ENCODE measurements around the gene MACROD2.
"Not testable (repeated sequence)": the region's sequence is repeated elsewhere in the genome, so short reads cannot be mapped to it uniquely, and the experiment has no call there.

Gene MACROD2

DNA sequence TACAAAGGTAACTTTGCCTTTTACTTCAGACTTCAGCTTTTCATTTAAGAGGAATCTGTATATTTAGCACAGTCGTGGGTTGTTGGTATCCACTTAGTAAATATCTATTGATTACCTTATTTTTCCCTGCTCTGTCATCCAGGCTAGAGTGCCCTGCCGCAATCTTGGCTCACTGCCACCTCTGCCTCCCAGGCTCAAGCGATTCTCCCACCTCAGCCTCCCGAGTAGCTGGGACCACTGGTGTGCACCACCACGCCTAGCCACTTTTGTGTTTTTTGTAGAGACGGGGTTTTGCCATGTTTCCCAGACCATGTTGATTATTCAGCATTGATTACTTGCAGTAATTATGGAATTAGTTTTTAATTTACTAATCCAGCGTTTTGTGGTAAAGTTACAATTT lies 41.3 kb downstream of the MACROD2 start:
- TF ChIP-seq, protein P1, sequence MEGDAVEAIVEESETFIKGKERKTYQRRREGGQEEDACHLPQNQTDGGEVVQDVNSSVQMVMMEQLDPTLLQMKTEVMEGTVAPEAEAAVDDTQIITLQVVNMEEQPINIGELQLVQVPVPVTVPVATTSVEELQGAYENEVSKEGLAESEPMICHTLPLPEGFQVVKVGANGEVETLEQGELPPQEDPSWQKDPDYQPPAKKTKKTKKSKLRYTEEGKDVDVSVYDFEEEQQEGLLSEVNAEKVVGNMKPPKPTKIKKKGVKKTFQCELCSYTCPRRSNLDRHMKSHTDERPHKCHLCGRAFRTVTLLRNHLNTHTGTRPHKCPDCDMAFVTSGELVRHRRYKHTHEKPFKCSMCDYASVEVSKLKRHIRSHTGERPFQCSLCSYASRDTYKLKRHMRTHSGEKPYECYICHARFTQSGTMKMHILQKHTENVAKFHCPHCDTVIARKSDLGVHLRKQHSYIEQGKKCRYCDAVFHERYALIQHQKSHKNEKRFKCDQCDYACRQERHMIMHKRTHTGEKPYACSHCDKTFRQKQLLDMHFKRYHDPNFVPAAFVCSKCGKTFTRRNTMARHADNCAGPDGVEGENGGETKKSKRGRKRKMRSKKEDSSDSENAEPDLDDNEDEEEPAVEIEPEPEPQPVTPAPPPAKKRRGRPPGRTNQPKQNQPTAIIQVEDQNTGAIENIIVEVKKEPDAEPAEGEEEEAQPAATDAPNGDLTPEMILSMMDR (IDR thresholded peaks at IDR 0.05; ENCODE audit: insufficient read depth, low read length, poor library complexity, severe bottlenecking) = no peak

DNA sequence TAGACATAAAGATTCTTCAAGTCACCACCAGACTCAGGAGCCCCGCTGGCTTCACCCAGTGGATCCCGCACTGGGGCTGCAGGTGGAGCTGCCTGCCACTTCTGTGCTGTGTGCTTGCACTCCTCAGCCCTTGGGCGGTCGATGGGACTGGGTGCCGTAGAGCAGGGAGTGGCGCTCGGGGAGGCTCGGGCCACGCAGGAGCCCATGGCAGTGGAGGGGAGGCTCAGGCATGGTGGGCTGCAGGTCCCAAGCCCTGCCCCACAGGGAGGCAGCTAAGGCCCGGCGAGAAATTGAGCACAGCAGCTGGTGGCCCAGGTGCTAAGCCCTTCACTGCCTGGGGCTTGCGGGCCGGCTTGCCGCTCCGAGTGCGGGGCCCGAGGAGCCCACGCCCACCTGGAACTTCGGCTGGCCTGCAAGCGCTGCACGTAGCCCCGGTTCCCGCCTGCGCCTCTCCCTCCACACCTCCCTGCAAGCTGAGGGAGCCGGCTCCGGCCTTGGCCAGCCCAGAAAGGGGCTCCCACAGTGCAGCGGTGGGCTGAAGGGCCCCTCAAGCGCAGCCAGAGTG lies 49.5 kb downstream of the MACROD2 start:
- H3K4me3 ChIP-seq (replicated peaks; ENCODE audit: low read depth, low read length); H3K36me3 ChIP-seq (ENCODE audit: control insufficient read depth, insufficient read depth, low read length); DNase-seq (ENCODE audit: extremely low read depth, insufficient read length); H3K27me3 ChIP-seq (replicated peaks; ENCODE audit: control insufficient read depth, insufficient read depth, low read length): not testable (repeated sequence)

More for the DNA sequence above, 41.3 kb downstream of the MACROD2 start:
- no peak for DNase-seq (ENCODE audit: extremely low read depth, insufficient read length)
- no peak overlapping the region for H3K4me3 ChIP-seq (replicated peaks; ENCODE audit: low read depth, low read length)
- no peaks in the 10 kb centered on the region for H3K36me3 ChIP-seq (ENCODE audit: control insufficient read depth, insufficient read depth, low read length)
- H3K27me3 ChIP-seq (replicated peaks; ENCODE audit: control insufficient read depth, insufficient read depth, low read length) = no peaks in the 10 kb centered on the region

DNA sequence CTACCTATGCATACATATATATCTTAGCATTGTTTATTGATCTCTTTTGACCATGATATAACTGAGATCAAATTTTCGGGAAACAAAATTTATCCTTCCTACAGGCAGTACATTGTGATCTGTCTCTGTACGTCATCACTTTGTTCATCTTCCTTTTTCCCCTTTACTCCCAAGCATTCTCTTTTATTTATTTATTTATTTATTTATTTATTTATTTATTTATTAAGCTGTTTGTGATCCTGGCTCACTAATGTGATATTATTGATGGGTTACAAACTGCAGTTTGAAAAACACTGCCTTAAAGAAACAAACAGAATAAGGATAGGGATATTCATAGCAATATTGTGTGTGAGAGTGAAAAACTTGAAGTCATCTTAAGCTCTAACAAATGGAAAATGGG lies 51.2 kb downstream of the MACROD2 start:
- no peaks in the 10 kb centered on the region for H3K27me3 ChIP-seq (replicated peaks; ENCODE audit: control insufficient read depth, insufficient read depth, low read length)
- DNase-seq (ENCODE audit: extremely low read depth, insufficient read length) = no peak
- TF ChIP-seq, protein P1 (IDR thresholded peaks at IDR 0.05; ENCODE audit: insufficient read depth, low read length, poor library complexity, severe bottlenecking) = no peak
- H3K36me3 ChIP-seq (ENCODE audit: control insufficient read depth, insufficient read depth, low read length) = no peaks in the 10 kb centered on the region
- H3K4me3 ChIP-seq (replicated peaks; ENCODE audit: low read depth, low read length) = no peak overlapping the region

DNA sequence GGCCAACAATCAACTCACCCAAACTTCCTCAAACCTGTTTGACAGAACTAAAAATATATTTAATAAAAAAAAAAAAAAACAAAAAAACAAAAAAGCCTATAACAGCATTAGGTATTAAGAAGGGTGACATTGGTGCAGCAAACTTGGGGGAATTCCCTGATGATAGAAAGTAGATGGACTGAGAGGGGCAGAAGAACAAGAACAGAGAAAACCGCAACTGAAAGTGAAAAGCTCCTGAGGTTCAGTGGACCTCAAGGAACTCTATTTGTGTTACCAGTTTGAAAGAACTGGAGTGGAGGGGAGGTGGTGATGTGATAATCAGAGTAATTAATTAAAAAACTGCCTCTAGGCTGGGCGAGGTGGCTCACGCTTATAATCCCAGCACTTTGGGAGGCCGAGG lies 53.8 kb downstream of the MACROD2 start:
- Histone ChIP-seq H3K27me3 (replicated peaks; ENCODE audit: control insufficient read depth, insufficient read depth, low read length) (no peaks in the 10 kb centered on the region), H3K4me3 (replicated peaks; ENCODE audit: low read depth, low read length) (no peak overlapping the region), H3K36me3 (ENCODE audit: control insufficient read depth, insufficient read depth, low read length) (no peaks in the 10 kb centered on the region)
- TF ChIP-seq, protein P1 (IDR thresholded peaks at IDR 0.05; ENCODE audit: insufficient read depth, low read length, poor library complexity, severe bottlenecking) = no peak
- peak; percentile 4 for DNase-seq (ENCODE audit: extremely low read depth, insufficient read length)

DNA sequence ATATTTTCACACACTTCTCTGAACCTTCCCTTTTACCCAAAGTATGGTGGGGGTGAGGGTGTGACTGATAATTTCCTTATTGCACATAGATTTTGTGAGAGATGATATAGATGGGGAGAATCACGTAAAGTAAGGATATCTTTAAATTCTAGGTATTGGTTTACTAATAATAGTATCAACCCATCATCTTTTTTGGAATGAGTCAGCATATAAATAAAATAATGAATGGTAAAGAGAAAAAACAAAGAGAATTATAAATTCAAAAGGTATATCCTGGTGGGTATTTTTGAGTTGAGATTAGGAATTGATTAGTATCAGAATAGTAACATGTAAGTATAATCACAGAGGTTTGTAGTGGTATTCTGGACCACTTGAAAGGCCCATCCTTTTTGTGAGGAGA lies 56.1 kb downstream of the MACROD2 start:
- TF ChIP-seq, protein P1 (IDR thresholded peaks at IDR 0.05; ENCODE audit: insufficient read depth, low read length, poor library complexity, severe bottlenecking) = no peak
- no peaks in the 10 kb centered on the region for H3K36me3 ChIP-seq (ENCODE audit: control insufficient read depth, insufficient read depth, low read length)
- H3K27me3 ChIP-seq (replicated peaks; ENCODE audit: control insufficient read depth, insufficient read depth, low read length) = no peaks in the 10 kb centered on the region
- H3K4me3 ChIP-seq (replicated peaks; ENCODE audit: low read depth, low read length) = no peak overlapping the region
- DNase-seq (ENCODE audit: extremely low read depth, insufficient read length) = no peak

DNA sequence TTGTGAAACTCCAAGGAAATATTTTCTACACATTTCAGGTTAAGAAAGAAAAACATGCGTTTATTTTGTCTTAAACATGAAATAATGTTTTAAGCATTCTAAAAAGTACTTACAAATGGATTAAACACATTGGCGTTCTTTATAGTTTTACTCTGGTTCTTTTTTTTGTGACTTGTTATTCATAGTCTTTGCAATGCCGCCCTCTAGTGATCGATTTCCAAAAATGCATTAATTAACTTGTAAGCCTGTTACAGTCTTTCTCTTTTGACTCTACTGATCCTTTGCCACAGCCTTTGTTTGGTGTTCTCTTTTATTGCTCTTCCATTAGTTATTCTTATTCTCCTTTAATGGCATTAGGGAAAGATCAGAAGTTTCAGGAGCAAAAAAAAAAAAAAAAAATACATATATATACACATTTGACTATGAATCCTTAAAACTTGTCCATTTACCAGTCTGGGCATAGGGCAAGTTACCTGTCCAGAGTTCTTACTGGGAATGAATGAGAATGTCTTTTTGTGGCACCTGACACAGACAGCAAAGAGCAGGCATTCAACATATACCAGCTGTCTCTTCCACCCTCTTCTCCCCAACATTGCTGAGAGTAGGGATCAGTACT lies 59.9 kb downstream of the MACROD2 start:
- Histone ChIP-seq H3K27me3 (replicated peaks; ENCODE audit: control insufficient read depth, insufficient read depth, low read length) (no peaks in the 10 kb centered on the region), H3K4me3 (replicated peaks; ENCODE audit: low read depth, low read length) (no peak overlapping the region), H3K36me3 (ENCODE audit: control insufficient read depth, insufficient read depth, low read length) (no peaks in the 10 kb centered on the region)
- TF ChIP-seq, protein P1 (IDR thresholded peaks at IDR 0.05; ENCODE audit: insufficient read depth, low read length, poor library complexity, severe bottlenecking) = peak; percentile 61
- peak; percentile 2 for DNase-seq (ENCODE audit: extremely low read depth, insufficient read length)

All from GM06990 (cell line).